MM.1S (cell line): ENCODE measurements around the gene MLH3.

Source experiments
- CTCF ChIP-seq: fragments of 300-600 bp; sonication (generic); IDR thresholded peaks from 2 replicates; pipeline ENCODE4 v1.5.1; 2016; ENCODE audit warnings: antibody characterized with exemption, low read length, mixed read lengths
- EZH2phosphoT487 ChIP-seq: fragments of 300-600 bp; sonication (generic); IDR thresholded peaks from 2 replicates; pipeline ENCODE4 v1.6.1; 2018; ENCODE audit warnings: antibody characterized with exemption, low read length

DNA sequence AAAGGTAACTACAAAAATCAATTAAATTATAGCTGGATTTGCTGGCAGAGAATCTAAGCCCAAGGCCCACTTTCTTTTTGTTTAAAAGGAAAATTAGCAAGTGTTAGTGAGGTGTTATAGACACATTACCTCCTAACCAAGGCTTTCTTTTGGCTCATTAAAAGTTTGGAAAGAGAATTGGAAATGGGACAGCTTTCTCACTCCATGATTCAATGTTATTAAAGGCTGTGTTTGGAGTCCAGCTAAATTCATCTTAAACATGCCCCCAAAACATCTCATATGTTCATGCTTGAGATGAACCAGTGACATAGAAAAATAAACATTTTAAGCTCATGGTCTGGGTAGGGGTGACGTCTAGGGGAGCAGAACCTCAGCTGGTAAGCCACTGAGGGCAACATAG, 82.5 kb downstream of the MLH3 start:
- TF ChIP-seq CTCF, result no peak
- TF ChIP-seq EZH2phosphoT487, result no peak
